ENCODE data around the gene GMPPB. TPM values are rescaled to one million over a fixed set of nuclear protein-coding genes. Genes with fewer than 3 reads are reported as not detected.
"Not testable (repeated sequence)": the region's sequence is repeated elsewhere in the genome, so short reads cannot be mapped to it uniquely, and the experiment has no call there.

GMPPB gene
- 26.5 and 32.2 TPM in 2 replicates for total RNA-seq (2014; rRNA removed; shearing (Covaris generic))

DNA sequence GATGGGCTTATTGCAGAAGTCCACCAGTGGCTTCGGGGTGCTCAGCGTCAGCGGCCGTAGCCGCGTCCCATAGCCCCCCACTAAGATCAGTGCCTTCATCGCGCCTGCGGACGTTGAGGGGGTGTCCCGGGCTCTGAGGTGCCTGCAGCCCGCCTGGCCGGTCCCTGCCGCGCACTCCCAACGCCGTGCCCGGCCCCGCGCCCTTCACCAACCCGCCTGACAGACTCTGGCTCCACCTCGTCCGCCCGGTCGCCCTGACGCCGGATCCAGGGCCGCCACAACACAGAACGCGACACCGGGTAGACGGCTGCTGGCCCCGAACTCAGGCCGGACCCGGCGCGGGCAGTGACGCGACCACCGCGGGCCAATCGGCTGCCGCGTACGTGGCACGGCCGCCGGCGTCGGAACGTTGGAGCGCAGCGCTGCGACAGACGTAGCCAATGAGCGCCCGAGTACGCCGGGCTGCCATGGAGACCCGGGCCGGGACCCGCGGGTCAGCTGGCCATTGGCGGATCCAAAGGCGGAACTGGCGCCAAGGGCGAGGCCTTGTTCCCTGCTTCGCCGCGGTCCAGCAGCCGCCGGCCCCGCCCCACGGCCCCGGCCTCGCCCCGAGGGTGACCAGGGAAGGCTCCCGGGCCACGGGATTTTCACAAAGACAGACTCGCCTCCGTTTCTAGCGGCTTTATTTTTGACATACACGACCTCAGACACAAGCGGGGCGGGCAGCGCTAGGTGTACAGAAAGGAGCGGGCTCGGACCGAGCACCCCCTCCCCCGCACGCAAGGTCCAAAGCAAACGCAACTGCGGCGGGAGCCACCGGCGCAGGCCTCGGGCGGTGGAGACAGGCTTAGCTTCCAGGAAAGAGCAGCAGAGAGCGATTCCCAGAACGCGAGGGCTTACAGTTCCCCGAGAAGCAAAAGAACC is at the start of gene GMPPB:
Gene GMPPB (minus strand): TSS at position 324 of the 924 bp plus-strand sequence. CDS start 225 bp downstream, at position 99.
- H3K36me3 ChIP-seq: peaks cover 65% of the 10 kb centered on the region
- H3K4me1 ChIP-seq (replicated peaks): peaks cover 27% of the 10 kb centered on the region
- peak; percentile 83 to 96 for DNase-seq (ENCODE audit: low read depth in 1 of 2, low spot score in 2 of 2)

GRCh38 chr3:49772703-49773102 is 49.0 kb upstream of the GMPPB start:
- Histone ChIP-seq H3K27me3 (replicated peaks) (no peaks in the 10 kb centered on the region), H3K9me3 (replicated peaks) (no peaks in the 10 kb centered on the region), H3K27ac (no peak overlapping the region), H3K36me3 (peaks cover 20% of the 10 kb centered on the region), H3K4me1 (replicated peaks) (peaks cover 20% of the 10 kb centered on the region), H3K4me3 (no peak overlapping the region)
- DNase-seq (ENCODE audit: low read depth in 1 of 2, low spot score in 2 of 2): no peak

More for the DNA sequence above, at the start of gene GMPPB:
- Histone ChIP-seq H3K9me3 (replicated peaks) (no peaks in the 10 kb centered on the region; the same call in 1 of the 2 replicates), H3K27me3 (replicated peaks) (no peaks in the 10 kb centered on the region), H3K4me3 (peak within 1 kb of the TSS; percentile 93), H3K27ac (peak within 1 kb of the TSS; percentile 84)

DNA sequence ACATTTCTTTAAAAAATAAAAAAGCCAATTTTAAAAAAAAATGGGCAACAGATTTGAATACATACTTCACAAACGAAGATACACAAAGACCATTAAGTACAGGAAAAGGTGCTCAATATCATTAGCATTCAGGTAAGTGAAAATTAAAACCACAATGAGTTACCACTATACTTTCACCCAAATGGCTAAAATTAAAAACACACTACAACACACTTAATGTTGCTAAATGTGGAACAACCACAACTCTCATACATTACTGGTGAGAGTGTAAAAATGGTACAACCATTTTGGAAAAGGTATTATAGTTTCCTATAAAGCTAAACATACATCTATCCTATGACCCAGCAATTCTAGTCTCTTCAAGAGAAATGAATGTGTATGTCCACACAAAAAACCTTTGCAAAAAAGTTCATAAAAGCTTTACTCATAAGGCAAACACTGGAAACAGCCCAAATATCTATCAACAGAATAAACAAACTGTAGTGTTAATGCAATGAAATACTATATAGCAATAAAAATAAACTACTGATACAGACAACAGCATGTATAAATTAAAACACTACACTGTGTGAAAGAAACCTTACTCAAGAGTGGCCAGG is 47.7 kb upstream of the GMPPB start:
- DNase-seq (ENCODE audit: low read depth in 1 of 2, low spot score in 2 of 2): no peak
- H3K4me3 ChIP-seq: no peak overlapping the region
- H3K9me3 ChIP-seq (replicated peaks): no peaks in the 10 kb centered on the region
- no peak overlapping the region for H3K27ac ChIP-seq
- H3K4me1 ChIP-seq (replicated peaks): peaks cover 20% of the 10 kb centered on the region
- no peaks in the 10 kb centered on the region for H3K27me3 ChIP-seq (replicated peaks)
- peaks cover 12% of the 10 kb centered on the region for H3K36me3 ChIP-seq

GRCh38 chr3:49769926-49770325 is 46.2 kb upstream of the GMPPB start:
- H3K27me3 ChIP-seq (replicated peaks): no peaks in the 10 kb centered on the region
- peaks cover 20% of the 10 kb centered on the region for H3K4me1 ChIP-seq (replicated peaks)
- H3K36me3 ChIP-seq: peaks cover 7% of the 10 kb centered on the region; the same call in 1 of the 2 replicates
- no peaks in the 10 kb centered on the region for H3K9me3 ChIP-seq (replicated peaks)
- H3K27ac ChIP-seq: no peak overlapping the region
- no peak for DNase-seq (ENCODE audit: low read depth in 1 of 2, low spot score in 2 of 2)
- H3K4me3 ChIP-seq: no peak overlapping the region

DNA sequence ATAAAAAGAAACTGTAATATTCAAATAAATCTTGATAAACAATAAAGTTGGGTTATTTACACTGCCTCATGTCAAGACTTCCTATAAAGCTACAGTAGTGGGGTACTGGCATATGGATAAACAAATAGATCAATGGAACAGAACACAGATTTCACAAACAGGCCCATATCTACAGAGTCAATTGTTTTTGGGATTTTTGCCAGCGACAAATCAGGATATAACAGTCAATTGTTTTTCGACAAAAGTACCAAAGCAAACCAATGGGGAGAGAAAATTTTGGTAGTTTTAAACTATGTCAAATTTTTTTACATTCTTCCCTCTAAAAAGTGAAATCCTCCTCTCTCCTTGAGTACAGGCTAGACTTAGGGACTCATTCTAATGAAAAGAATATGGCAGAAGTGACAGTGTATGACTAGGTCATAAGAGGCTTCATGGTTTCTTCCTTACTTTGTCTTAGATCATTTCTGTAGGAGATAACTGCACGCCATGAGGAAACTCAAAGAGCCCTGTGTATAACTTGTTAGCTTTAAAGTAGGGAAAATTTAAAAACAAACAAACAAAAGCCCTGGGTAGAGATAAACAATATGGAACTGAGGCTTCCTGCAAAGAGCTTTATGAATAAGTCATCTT is 45.6 kb upstream of the GMPPB start:
- H3K36me3 ChIP-seq: peaks cover 7% of the 10 kb centered on the region; the same call in 1 of the 2 replicates
- H3K9me3 ChIP-seq (replicated peaks): no peaks in the 10 kb centered on the region
- H3K4me3 ChIP-seq: no peak overlapping the region
- DNase-seq (ENCODE audit: low read depth in 1 of 2, low spot score in 2 of 2): peak in 1 of 2 experiments; percentile 26
- H3K27me3 ChIP-seq (replicated peaks): no peaks in the 10 kb centered on the region
- peaks cover 20% of the 10 kb centered on the region for H3K4me1 ChIP-seq (replicated peaks)
- peak overlapping the region; percentile 9; the same call in 1 of the 2 replicates for H3K27ac ChIP-seq

- Histone ChIP-seq H3K27ac (no peak overlapping the region), H3K27me3 (replicated peaks) (no peaks in the 10 kb centered on the region)
- no peak for DNase-seq (ENCODE audit: low read depth in 1 of 2, low spot score in 2 of 2)
Measured at GRCh38 chr3:49763981-49764380, 40.2 kb upstream of the GMPPB start.

DNA sequence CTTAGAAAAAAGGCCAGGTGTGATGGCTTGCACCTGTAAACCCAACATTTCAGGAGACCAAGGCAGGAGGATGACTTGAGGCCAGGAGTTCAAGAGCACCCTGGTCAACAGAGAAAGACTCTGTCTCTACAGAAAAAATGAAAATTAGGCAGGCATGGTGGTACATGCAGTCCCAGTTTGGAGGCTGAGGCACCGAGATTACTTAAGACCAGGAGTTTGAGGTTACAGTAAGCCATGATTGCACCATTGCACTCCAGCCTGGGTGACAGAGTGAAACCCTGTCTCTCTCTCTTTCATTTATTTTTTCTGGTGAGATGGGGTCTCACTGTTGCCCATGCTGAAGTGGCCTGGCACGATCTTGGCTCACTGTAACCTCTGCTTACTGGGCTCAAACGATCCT is 37.9 kb upstream of the GMPPB start:
- H3K27ac ChIP-seq: no peak overlapping the region
- H3K9me3 ChIP-seq (replicated peaks): no peaks in the 10 kb centered on the region
- H3K36me3 ChIP-seq: no peaks in the 10 kb centered on the region
- no peaks in the 10 kb centered on the region for H3K4me1 ChIP-seq (replicated peaks)
- DNase-seq (ENCODE audit: low read depth in 1 of 2, low spot score in 2 of 2): no peak
- H3K27me3 ChIP-seq (replicated peaks): no peaks in the 10 kb centered on the region
- no peak overlapping the region for H3K4me3 ChIP-seq

More at GRCh38 chr3:49763981-49764380, 40.2 kb upstream of the GMPPB start:
- no peaks in the 10 kb centered on the region for H3K9me3 ChIP-seq (replicated peaks)
- no peak overlapping the region for H3K4me3 ChIP-seq
- peaks cover 1% of the 10 kb centered on the region for H3K4me1 ChIP-seq (replicated peaks)
- H3K36me3 ChIP-seq: 0 out of 2 replicates have a peak, but pooled peaks cover under 1% of the 10 kb centered on the region

DNA sequence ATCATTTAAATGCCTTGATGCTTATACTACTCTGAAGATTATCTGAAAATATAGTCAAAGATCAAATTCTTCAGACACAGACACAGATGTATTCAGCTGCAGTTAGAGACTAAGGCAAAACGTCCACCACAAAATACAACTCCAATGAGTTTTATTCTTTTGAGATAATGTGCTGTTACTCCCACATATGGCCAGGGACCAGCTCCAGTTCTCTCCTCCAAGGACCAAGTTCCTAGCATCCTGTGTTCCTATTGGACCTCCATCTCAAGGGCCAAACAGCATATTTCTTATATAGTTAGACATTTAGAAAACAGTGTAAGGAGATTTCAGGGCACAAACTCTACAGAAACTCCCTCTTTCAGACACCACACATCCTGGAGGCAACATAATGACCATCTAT is 35.5 kb upstream of the GMPPB start:
- DNase-seq (ENCODE audit: low read depth in 1 of 2, low spot score in 2 of 2): no peak
- no peaks in the 10 kb centered on the region for H3K4me1 ChIP-seq (replicated peaks)
- no peaks in the 10 kb centered on the region for H3K27me3 ChIP-seq (replicated peaks)
- H3K36me3 ChIP-seq: no peaks in the 10 kb centered on the region
- H3K9me3 ChIP-seq (replicated peaks): no peaks in the 10 kb centered on the region
- no peak overlapping the region for H3K27ac ChIP-seq
- no peak overlapping the region for H3K4me3 ChIP-seq

- Histone ChIP-seq H3K9me3 (replicated peaks) (no peaks in the 10 kb centered on the region), H3K27me3 (replicated peaks) (no peaks in the 10 kb centered on the region), H3K27ac (no peak overlapping the region), H3K4me3 (no peak overlapping the region), H3K36me3 (no peaks in the 10 kb centered on the region), H3K4me1 (replicated peaks) (no peaks in the 10 kb centered on the region)
- DNase-seq (ENCODE audit: low read depth in 1 of 2, low spot score in 2 of 2): no peak
Measured at GRCh38 chr3:49757197-49757596, 33.4 kb upstream of the GMPPB start.

GRCh38 chr3:49756036-49756435 is 32.3 kb upstream of the GMPPB start:
- Histone ChIP-seq H3K4me1 (replicated peaks) (no peaks in the 10 kb centered on the region), H3K4me3 (no peak overlapping the region), H3K9me3 (replicated peaks) (no peaks in the 10 kb centered on the region), H3K27me3 (replicated peaks) (no peaks in the 10 kb centered on the region), H3K27ac (no peak overlapping the region), H3K36me3 (no peaks in the 10 kb centered on the region)
- no peak for DNase-seq (ENCODE audit: low read depth in 1 of 2, low spot score in 2 of 2)

- Histone ChIP-seq H3K4me3 (no peak overlapping the region), H3K27ac (no peak overlapping the region), H3K27me3 (replicated peaks) (no peaks in the 10 kb centered on the region), H3K4me1 (replicated peaks) (no peaks in the 10 kb centered on the region), H3K36me3 (no peaks in the 10 kb centered on the region), H3K9me3 (replicated peaks) (no peaks in the 10 kb centered on the region)
- DNase-seq (ENCODE audit: low read depth in 1 of 2, low spot score in 2 of 2): no peak
Measured at GRCh38 chr3:49754536-49754935, 30.8 kb upstream of the GMPPB start.

- no peak for DNase-seq (ENCODE audit: low read depth in 1 of 2, low spot score in 2 of 2)
- Histone ChIP-seq H3K27ac (no peak overlapping the region), H3K4me3 (no peak overlapping the region), H3K4me1 (replicated peaks) (peaks cover 13% of the 10 kb centered on the region), H3K27me3 (replicated peaks) (no peaks in the 10 kb centered on the region), H3K36me3 (peaks cover 5% of the 10 kb centered on the region), H3K9me3 (replicated peaks) (no peaks in the 10 kb centered on the region)
Measured at GRCh38 chr3:49751501-49751900, 27.8 kb upstream of the GMPPB start.

GRCh38 chr3:49750056-49750455 is 26.3 kb upstream of the GMPPB start:
- no peaks in the 10 kb centered on the region for H3K27me3 ChIP-seq (replicated peaks)
- H3K27ac ChIP-seq: no peak overlapping the region
- H3K4me3 ChIP-seq: no peak overlapping the region
- H3K4me1 ChIP-seq (replicated peaks): peaks cover 21% of the 10 kb centered on the region
- DNase-seq (ENCODE audit: low read depth in 1 of 2, low spot score in 2 of 2): no peak
- peaks cover 8% of the 10 kb centered on the region for H3K36me3 ChIP-seq
- no peaks in the 10 kb centered on the region for H3K9me3 ChIP-seq (replicated peaks)

DNA sequence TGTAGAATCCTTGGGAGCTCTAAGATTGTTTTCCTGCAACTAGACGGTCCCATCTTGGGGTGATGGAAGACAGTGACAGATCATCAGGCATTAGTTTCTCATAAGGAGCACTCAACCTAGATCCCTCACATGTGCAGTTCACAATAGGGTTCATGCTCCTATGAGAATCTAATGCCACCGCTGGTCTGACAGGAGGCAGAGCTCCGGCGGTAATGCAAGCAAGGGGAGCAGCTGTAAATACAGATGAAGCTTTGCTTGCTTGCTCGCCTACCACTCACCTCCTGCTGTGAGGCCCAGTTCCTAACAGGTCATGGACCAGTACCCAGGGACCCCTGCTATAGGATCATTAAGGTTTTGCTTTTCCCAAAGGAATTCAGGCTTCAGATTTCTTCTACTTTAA is 25.1 kb upstream of the GMPPB start:
- not testable (repeated sequence) for H3K9me3 ChIP-seq (replicated peaks); H3K4me3 ChIP-seq; H3K27ac ChIP-seq; H3K27me3 ChIP-seq (replicated peaks)
- DNase-seq (ENCODE audit: low read depth in 1 of 2, low spot score in 2 of 2): peak in 1 of 2 experiments; percentile 11
- H3K36me3 ChIP-seq: peaks cover 15% of the 10 kb centered on the region
- peaks cover 21% of the 10 kb centered on the region for H3K4me1 ChIP-seq (replicated peaks)

Measured in SJSA1 (cell line).